Stimulated activated CD4-positive, alpha-beta T cell treated with anti-CD3 and anti-CD28 coated beads, Interleukin-12 subunit alpha, Interleukin-12 subunit beta, amount 100 ng/mL, for 4 hours (primary cell): ENCODE data around the gene SMG1.
"Not testable (repeated sequence)": the region's sequence is repeated elsewhere in the genome, so short reads cannot be mapped to it uniquely, and the experiment has no call there.

Source experiments
- DNase-seq: peaks from one replicate; pipeline ENCODE4 v3.0.0-alpha.2; 2020

The SMG1 gene

GRCh38 chr16:18925986-18926865, at the start of gene SMG1:
SMG1 (minus strand) TSS chr16:18926408; CDS start chr16:18926041, 367 bp downstream.
- peak; percentile 95 for DNase-seq

DNA sequence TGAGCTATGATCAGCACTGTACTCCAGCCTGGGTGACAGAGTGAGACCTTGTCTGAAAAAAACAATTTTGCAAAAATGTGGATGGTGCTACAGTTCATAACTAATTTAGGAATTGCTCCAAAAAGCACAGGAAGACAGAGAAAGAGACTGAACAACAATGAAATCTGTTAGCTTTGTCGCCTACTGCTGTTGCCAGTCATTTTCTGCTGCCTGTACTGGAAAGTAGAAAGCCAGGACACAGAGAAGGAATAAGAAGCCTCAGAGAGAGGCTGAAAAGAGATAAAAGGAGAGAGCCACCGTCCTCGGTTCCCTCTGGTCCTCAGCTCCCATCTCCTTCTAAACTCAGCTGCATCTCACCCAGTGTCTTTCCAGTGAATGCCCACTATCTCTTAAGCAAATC, 48.9 kb upstream of the SMG1 start:
- DNase-seq, result no peak

DNA sequence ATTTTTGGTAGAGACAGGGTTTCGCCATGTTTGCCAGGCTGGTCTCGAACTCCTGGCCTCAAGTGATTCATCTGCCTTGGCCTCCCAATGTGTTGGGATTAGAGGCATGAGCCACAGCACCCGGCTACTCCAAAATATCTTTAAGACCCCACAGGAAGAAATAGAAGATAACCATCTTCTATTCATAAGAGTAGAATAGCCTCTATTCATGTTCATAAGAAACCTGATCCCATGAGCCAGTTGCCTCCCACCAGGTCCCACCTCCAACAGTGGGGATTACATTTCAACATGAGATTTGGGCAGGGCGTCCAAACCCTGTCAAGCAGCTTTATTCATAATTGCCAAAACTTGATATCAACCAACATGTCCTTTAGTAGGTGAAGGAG, 43.6 kb upstream of the SMG1 start:
- DNase-seq, result no peak

DNA sequence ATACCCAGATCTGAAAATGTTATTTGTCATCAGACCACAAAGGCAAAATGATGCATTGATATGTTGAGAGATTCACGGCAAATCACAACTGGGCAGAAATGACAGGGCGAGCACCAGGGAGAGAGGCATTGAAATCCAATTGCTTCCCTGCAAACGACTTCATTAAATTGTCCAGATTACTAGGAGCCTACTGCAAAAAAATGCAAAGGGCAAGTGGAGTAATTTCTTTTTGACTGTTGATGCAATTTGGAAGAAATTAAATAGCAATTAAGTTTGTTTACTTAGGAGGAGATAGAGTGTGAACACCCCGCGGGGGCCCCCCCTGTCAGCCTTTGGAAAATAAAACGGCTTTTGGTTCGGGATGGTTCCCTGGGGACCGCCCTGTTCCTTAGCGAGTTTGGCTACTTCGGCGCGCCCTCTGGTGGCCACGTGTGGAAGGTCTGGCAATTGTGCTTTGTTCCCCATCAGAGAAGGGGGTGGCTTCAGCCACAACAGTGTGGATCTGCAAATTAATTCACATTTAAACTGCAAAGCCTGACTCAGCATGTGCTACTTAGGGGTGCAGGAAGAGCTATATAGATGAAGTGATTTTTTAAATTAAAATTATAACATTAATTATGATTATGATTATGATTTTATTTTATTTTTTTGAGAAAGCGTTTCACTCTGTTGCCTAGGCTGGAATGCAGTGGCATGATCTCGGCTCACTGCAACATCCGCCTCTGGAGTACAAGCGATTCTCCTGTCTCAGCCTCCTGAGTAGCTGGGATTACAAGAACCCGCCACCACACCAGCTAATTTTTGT, 43.0 kb upstream of the SMG1 start:
- peak; percentile 74 for DNase-seq

GRCh38 chr16:18966791-18967190, 40.6 kb upstream of the SMG1 start:
- no peak for DNase-seq

DNA sequence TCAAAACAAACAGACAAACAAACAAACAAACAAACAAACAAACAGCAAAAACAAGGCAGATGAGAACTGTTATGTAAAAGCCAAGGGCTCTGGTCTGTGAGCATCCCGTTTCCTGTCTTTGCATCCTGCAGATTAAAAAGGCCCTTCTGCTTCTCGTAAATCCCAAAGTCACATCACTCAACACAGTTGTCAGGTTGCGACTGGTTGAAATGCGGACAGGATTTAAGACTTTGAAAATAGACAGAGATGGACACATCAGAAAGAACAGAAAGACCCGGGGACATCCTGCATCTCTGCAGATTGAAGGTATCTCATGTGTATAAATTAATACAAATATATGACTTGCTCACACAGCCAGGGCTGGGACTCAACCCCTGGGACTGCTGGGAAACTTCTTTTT, 39.3 kb upstream of the SMG1 start:
- DNase-seq, result no peak

- no peak for DNase-seq
Measured at GRCh38 chr16:18959031-18959505, 32.9 kb upstream of the SMG1 start.

DNA sequence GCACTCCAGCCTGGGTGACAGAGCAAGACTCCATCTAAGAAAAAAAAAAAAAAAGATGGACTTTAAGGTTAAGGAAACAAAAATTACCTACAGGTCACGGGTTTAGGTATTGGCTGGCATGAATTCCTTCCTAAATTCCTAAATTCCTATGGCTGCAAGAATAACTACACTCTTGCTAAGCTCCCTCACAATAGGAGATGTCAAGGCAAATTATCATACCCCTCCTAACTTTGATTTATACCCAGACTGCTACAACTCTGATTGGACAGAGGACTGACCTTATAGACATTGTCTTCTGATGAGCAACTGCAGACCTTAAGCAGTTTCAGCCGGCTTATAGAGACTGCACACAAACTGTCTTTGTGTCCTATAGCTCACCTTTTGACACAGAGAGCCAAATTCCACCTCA, 32.4 kb upstream of the SMG1 start:
- DNase-seq, result no peak

GRCh38 chr16:18956658-18957241, 30.5 kb upstream of the SMG1 start:
- not testable (repeated sequence) for DNase-seq

GRCh38 chr16:18955874-18956580, 29.8 kb upstream of the SMG1 start:
- DNase-seq, result not testable (repeated sequence)

DNA sequence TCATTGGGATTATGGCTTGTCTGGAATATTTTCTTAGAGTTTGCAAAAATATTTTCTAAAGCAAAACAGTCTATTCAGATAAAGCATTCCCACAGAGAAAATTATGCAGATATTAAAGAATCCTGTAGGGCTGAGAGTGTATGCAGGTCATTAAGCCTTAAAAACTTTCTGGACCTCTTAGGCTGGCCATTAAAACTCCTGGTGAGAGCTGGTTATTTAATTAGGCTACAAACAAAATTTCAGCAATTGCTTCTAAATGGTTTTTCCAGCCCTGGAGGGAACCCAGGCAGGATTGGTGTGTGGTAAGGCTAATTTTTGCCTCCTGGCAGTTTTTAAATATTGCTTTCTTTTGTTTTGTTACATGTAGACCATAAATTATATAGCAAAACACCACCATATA, 27.3 kb upstream of the SMG1 start:
- DNase-seq, result no peak

DNA sequence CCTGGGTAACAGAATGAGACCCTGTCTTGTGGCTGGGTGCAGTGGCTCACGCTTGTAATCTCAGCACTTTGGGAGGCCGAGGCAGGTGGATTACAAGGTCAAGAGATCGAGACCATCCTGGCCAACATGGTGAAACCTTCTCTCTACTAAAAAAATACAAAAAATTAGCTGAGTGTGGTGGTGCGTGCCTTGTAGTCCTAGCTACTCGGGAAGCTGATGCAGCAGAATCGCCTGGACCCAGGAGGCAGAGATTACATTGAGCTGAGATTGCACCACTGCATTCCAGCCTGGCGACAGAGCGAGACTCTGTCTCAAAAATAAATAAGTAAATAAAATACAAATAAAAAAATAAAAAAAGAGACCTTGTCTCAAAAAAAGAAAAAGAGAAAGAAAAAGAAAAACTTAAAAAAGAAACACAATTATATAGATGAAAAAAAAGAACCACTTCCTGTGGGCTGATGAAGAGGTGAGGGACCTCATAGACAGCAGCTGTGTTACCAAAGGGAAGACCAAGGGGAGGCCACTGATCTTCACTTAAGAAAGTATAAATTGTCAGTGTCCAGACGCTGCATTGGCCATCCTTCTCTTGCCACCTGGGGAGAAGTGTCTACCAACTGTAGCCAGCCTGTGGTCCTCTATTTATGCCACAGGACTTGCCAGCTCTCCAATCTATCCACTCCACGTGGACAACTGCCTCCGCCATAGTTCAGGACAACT, 24.4 kb upstream of the SMG1 start:
- no peak for DNase-seq

DNA sequence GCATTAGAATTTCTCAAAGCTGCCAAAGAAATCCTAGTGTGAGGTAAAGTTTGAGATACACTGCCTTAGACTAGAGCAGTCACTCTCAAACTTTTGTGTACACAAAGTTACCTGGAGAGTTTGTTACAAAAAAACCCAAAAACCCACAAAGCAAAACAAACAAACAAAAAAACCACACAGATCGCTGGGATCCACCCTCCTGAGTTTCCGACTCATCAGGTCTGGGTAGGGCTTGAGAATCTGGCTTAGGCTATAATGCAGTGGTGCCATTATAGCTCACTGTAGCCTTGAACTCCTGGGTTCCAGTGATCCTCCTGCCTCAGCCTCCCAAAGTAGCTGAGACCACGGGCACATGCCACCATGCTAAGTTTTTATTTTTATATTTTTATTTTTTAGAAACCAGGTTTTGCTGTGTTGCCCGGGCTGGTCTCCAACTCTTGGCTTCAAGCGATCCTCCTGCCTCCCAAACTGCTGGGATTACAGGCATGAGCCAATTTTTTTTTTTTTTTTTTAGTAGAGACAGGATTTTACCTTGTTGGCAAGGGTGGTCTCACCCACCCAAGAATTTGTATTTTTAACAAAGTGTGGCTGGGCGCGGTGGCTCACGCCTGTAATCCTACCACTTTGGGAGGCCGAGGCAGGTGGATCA, 22.3 kb upstream of the SMG1 start:
- no peak for DNase-seq

DNA sequence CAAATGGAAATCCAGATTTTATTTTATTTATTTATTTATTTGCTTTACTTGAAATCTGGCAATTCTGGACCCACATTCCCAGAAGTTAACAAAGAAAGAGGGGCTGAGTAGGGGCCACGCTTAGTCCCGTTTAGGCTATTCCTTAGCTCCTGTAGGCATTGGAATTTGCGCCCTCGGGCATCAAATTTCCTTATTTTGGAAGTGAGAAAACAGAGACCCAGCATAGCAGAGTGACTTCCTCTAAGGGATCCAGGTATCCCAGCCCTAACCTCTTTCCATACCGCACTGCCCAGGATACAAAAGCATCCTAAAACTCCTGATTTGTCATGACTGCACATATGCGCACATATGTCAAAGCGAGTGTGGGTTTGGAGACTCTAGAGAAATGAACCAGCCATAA, 19.0 kb upstream of the SMG1 start:
- DNase-seq, result no peak

GRCh38 chr16:18943414-18943813, 17.2 kb upstream of the SMG1 start:
- no peak for DNase-seq

GRCh38 chr16:18942061-18942460, 15.9 kb upstream of the SMG1 start:
- no peak for DNase-seq

- no peak for DNase-seq
Measured at GRCh38 chr16:18941471-18941870, 15.3 kb upstream of the SMG1 start.

- DNase-seq, result no peak
Measured at GRCh38 chr16:18938986-18939385, 12.8 kb upstream of the SMG1 start.

DNA sequence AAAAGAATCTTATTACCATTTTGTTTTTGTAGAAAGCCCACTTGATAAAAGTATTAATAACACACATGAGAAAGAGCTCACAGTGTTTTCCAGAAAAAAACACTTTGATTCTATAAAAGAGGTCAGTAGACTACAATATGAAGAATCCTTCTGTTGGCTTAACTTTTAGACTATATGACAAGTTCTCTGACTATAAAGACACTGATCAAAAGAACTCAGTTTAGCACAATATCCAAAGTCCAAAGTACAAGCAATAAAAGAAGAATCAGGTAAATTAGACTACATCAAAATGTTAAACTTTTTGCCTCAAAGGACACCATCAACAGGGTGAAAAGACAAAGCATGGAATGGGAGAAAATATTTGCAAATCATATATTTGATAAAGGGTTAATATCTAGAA, 11.2 kb upstream of the SMG1 start:
- no peak for DNase-seq

DNA sequence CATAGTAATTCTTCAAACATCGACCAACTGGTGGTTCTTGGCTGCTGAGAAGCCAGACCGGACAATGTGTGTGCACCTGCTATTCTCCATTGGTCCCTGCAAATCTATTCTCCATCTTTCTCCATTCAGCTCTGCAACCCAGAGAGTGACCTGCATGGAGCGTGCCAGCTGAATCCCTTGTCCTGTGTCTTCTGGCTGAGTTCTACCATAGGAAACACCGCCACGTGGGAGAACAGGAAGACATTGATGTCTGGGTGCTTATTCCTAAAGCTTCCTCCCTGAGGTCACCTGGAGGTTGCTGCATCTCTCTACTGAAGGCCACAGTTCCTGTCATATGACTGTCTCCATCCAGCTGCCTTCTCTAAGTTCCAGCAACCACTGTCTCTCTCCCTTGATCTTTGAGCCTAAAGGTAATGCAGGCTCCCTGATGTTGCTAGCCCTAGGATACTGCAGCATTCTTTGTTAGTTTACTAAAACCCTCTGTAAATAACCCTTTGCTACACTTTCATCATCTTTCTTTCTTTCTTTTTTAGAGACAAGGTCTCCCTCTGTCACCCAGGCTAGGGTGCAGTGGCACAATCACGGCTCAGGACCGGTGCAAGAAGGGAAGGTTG, 10.6 kb upstream of the SMG1 start:
- DNase-seq, result no peak

DNA sequence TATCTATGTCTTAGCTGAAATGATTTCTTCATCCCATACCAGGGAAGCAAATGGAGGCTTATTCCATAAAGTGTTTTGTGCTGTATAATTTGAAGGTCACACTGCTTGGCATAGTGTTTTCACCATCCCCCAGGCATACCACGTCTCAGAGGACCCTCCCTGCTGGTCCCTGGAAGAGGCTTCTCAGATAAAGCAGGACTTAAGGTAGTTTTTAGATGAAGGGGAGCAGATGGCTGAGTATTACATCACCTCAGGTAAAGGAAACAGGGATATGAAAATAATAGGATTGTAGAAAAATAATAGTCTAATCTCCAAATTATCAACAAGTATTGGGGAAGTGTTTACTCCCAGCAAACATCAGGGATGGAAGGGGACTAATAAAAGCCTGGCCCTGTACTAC, 7.3 kb upstream of the SMG1 start:
- DNase-seq, result no peak
